Right atrium auricular region (tissue), 2 donors: ENCODE data around the gene DENND1B. TPM values are rescaled to one million over a fixed set of nuclear protein-coding genes. Genes with fewer than 3 reads are reported as not detected.

ENCODE experiments used
- DNase-seq: peaks from one replicate; pipeline ENCODE4 v3.0.0-alpha.2; 2019; ENCODE audit warnings: low spot score
- H3K27ac ChIP-seq, 2 donors: fragments of 200-600 bp; sonication (generic); 1 replicate in 1 of 2; 2 replicates in 1 of 2; pipeline ENCODE4 v1.5.1; 2016 to 2019
- H3K27me3 ChIP-seq, 2 donors: fragments of 200-600 bp; sonication (generic); one replicate each; pipeline versions ENCODE4 v1.5.1 to v1.6.0; 2017 to 2019
- H3K36me3 ChIP-seq: fragments of 200-600 bp; sonication (generic); one replicate; pipeline ENCODE4 v1.5.1; 2016
- H3K4me1 ChIP-seq, 2 donors: fragments of 200-600 bp; sonication (generic); one replicate each; pipeline versions ENCODE4 v1.5.1 to v1.6.0; 2017 to 2019
- H3K4me3 ChIP-seq, 2 donors: fragments of 200-600 bp; sonication (generic); 1 replicate in 1 of 2; 2 replicates in 1 of 2; pipeline ENCODE4 v1.5.1; 2017 to 2019; ENCODE audit warnings: mild to moderate bottlenecking in 1 of 2, moderate library complexity in 1 of 2
- H3K9me3 ChIP-seq, 2 donors: fragments of 200-600 bp; sonication (generic); one replicate each; pipeline ENCODE4 v1.5.1; 2019
- total RNA-seq, 2 donors: library from RNA; depleted of rRNA; stranded (reverse); fragments of >200 nt; gene quantifications; one replicate each; pipeline ENCODE4 v1.1.0, GENCODE V29; 2016
- TF ChIP-seq, protein P1 (sequence below), 2 donors: fragments of 200-600 bp; sonication (generic); IDR thresholded peaks; one replicate each; pipeline ENCODE4 v1.5.1; 2019; ENCODE audit warnings: antibody characterized with exemption in 2 of 2

Gene DENND1B
- total RNA-seq, 2 donors from 2014 or later: 11.8 to 16.0 TPM

DNA sequence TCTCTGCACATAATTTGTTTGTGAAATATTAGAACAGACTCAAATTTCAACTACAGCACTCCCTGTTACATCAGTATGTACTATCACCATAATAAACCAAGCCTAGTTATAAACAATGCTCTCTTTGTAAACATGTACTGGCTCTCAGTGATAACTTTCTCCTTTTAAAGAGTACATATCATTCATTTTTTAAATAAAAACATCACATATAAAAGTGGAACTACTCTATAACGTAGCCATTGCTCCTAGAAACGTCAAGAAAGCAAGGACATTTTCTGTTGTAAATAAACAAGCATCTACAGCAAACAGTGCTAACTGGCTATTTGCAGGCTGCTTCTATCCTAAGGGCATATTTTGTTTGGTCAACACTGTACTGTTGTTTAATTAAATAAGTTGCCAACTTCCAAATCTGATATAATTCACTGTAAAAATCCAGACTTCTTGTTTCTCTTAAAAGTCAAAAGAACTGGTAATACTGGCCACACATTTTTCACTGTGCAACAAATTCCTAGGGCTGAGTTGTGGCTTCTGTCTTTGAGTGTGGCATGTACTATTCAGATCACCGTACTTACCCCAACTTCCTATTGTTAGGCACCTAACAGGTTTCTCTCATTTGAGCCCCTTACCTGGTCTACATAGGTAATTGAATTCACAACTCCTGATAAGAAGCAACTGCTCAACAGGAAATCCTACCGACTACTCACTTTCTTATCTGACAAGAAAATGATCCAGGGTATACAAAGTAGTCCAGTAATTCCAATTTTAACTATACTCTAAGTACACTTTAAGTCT lies 111.9 kb downstream of the DENND1B start:
- H3K4me3 ChIP-seq: no peak overlapping the region
- no peak overlapping the region for H3K27ac ChIP-seq
- H3K27me3 ChIP-seq: no peaks in the 10 kb centered on the region
- H3K4me1 ChIP-seq: peaks cover 0 to 7% of the 10 kb centered on the region in 2 donors
- no peak for DNase-seq
- H3K9me3 ChIP-seq: no peaks in the 10 kb centered on the region
- H3K36me3 ChIP-seq: no peaks in the 10 kb centered on the region
- TF ChIP-seq, protein P1, sequence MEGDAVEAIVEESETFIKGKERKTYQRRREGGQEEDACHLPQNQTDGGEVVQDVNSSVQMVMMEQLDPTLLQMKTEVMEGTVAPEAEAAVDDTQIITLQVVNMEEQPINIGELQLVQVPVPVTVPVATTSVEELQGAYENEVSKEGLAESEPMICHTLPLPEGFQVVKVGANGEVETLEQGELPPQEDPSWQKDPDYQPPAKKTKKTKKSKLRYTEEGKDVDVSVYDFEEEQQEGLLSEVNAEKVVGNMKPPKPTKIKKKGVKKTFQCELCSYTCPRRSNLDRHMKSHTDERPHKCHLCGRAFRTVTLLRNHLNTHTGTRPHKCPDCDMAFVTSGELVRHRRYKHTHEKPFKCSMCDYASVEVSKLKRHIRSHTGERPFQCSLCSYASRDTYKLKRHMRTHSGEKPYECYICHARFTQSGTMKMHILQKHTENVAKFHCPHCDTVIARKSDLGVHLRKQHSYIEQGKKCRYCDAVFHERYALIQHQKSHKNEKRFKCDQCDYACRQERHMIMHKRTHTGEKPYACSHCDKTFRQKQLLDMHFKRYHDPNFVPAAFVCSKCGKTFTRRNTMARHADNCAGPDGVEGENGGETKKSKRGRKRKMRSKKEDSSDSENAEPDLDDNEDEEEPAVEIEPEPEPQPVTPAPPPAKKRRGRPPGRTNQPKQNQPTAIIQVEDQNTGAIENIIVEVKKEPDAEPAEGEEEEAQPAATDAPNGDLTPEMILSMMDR (IDR thresholded peaks at IDR 0.05): no peak

DNA sequence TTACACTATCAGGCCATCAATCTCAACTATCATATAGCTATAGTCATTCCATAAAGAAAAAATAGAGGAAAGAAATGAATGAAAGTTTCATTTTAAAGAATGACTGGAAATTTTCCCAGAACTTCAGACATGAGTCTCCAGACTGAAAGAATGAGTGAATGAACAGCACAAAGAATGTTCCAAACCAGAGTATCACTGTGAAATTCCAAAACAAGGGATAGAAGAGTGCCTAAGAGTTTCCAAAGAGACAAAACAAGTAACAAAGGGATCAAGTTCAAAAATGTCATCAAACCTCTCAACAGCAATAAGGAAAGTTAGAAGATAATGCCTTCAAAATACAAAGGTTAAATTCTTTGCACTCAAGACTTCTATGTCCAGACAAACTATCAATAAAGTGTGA lies 114.9 kb downstream of the DENND1B start:
- Histone ChIP-seq H3K9me3 (no peaks in the 10 kb centered on the region), H3K27me3 (no peaks in the 10 kb centered on the region), H3K4me1 (peaks cover 0 to 7% of the 10 kb centered on the region in 2 donors), H3K4me3 (no peak overlapping the region), H3K36me3 (no peaks in the 10 kb centered on the region), H3K27ac (peak overlapping the region in 1 of 2 donors; percentile 23)
- TF ChIP-seq, protein P1 (IDR thresholded peaks at IDR 0.05): no peak
- DNase-seq: no peak

DNA sequence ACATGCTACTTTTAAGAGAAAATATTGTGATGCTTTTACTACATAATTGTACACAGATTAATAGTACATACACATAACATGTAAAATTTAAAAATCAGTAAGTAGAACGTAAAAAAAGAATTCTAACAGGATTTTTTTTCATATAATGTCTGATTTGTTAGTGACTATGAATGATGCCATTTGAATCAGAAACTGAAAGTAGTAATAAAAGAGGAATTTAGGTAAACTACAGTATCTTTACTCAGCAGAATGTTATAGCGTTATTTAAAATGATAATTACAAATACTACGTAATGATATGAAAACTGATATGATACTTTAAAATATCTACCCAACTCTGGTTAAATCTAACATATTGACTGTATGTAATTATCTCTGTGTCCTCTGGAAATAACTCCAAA lies 116.1 kb downstream of the DENND1B start:
- no peaks in the 10 kb centered on the region for H3K27me3 ChIP-seq
- H3K4me1 ChIP-seq: peaks cover 0 to 7% of the 10 kb centered on the region in 2 donors
- TF ChIP-seq, protein P1 (IDR thresholded peaks at IDR 0.05): no peak
- H3K4me3 ChIP-seq: no peak overlapping the region
- H3K36me3 ChIP-seq: no peaks in the 10 kb centered on the region
- no peak for DNase-seq
- H3K27ac ChIP-seq: no peak overlapping the region
- no peaks in the 10 kb centered on the region for H3K9me3 ChIP-seq

DNA sequence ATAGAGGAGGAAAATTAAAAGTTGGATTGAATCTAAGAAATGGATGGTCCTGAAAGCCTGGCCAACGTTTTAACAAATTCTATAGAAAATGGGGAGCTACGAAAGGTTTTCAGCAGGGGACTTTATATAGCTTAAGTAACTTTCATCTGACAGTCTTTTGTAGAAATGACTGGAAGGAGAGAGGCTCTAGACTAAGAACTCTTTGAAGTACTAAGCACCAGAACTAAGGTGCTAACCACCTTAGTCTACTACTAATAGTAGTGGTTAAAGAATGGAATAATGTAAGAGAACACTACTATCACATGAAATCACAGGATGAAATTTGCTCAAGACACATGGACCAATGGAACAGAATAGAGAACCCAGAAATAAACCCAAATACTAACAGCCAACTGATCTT lies 126.1 kb downstream of the DENND1B start:
- no peak overlapping the region for H3K4me3 ChIP-seq
- H3K27me3 ChIP-seq: no peaks in the 10 kb centered on the region
- no peak overlapping the region for H3K27ac ChIP-seq
- H3K9me3 ChIP-seq: no peaks in the 10 kb centered on the region
- TF ChIP-seq, protein P1 (IDR thresholded peaks at IDR 0.05): no peak
- H3K36me3 ChIP-seq: no peaks in the 10 kb centered on the region
- H3K4me1 ChIP-seq: no peaks in the 10 kb centered on the region
- no peak for DNase-seq

DNA sequence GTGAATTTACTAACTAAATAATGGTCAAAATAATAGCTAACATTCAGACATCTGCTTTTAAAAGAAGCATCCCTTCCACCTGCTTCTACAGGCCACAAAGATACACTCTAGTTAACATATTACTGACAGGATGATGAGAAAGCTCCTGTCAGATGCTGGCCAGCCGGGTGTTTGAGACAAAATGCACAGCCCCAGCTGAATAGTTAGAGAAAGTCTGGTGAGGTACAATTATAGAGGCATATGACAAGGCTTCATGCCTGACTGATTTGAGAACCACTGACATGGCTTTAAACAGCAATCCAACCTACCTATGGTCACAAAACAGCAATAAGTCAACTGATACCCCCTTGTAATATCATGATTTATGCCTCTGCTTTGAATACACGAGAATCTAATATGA lies 137.0 kb downstream of the DENND1B start:
- DNase-seq: no peak
- Histone ChIP-seq H3K4me1 (peaks cover 0 to 4% of the 10 kb centered on the region in 2 donors), H3K27ac (peak overlapping the region; percentile 37 to 68), H3K4me3 (no peak overlapping the region), H3K36me3 (no peaks in the 10 kb centered on the region), H3K27me3 (no peaks in the 10 kb centered on the region), H3K9me3 (peaks cover 0 to 7% of the 10 kb centered on the region in 2 donors)
- TF ChIP-seq, protein P1 (IDR thresholded peaks at IDR 0.05): no peak
